ENCODE results near the gene PRKCE. TPM values are rescaled to one million over a fixed set of nuclear protein-coding genes. Genes with fewer than 3 reads are reported as not detected.

The PRKCE gene
- total RNA-seq, 1 experiment from 2014 or later: 14.8 TPM

DNA sequence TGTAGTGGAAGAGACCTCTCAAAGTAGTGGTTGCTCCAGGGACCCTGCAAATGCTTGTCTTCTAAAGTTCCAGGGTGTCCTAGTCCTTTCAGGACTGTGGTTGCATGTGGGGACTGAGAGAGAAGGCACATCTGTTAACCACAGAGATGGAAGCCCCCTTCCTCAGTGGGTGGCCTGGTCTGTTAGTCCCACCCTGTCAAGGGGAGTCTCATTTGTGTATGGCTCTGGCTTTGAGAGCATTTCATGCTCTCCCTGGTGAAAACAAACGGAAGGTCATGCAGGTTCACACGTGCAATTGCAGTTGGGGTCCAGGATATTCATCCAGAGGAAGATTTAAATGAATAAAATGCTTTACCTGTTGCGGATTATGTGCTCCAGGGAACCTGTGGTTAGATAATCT, 219.6 kb downstream of the PRKCE start:
- peaks cover 0 to 6% of the 10 kb centered on the region in 2 experiments; a peak in 1 of 4 replicates for H3K4me1 ChIP-seq (ENCODE audit: control insufficient read depth in 1 of 2, insufficient read depth in 2 of 2, low read length in 2 of 2)
- no TSS peak for BruUV-seq (replicated peaks)
- no peaks in the 10 kb centered on the region for H3K36me3 ChIP-seq (ENCODE audit: control insufficient read depth in 1 of 2, insufficient read depth in 2 of 2, low read length in 2 of 2)
- ChIA-PET CTCF (no interaction called here), RAD21 (ENCODE audit: low non-redundant PET in 1 of 2, low total read pairs in 2 of 2, uncharacterized antibody in 2 of 2, unreplicated experiment in 2 of 2) (no interaction called here), POLR2A (no interaction called here)
- no peak overlapping the region for H2AFZ ChIP-seq (ENCODE audit: low read depth, low read length, poor library complexity, severe bottlenecking)
- H3K9ac ChIP-seq (ENCODE audit: low read length): no peak overlapping the region
- ATAC-seq: no peak
- no peak overlapping the region for H3K27ac ChIP-seq (ENCODE audit: low read depth, low read length)
- no peak overlapping the region for H3K4me2 ChIP-seq (ENCODE audit: low read length)
- DNase-seq (ENCODE audit: low read depth, low spot score): no peak
- H3K4me3 ChIP-seq (replicated peaks in 1 of 2; ENCODE audit: low read depth in 1 of 2, low read length in 2 of 2): no peak overlapping the region
- H3K79me2 ChIP-seq (ENCODE audit: insufficient read depth, low read length): no peaks in the 10 kb centered on the region
- TF ChIP-seq TCF7L2 (IDR thresholded peaks at IDR 0.05; ENCODE audit: borderline replicate concordance, extremely low read depth, insufficient read depth, insufficient read length) (no peak), FOSL1 (IDR thresholded peaks at IDR 0.05; ENCODE audit: low read depth) (no peak), ZBTB33 (IDR thresholded peaks at IDR 0.05; ENCODE audit: extremely low read depth, insufficient replicate concordance, low read length) (no peak), RAD21 (IDR thresholded peaks at IDR 0.05; ENCODE audit: low read depth) (no peak), YY1 (IDR thresholded peaks at IDR 0.05; ENCODE audit: extremely low read depth, insufficient replicate concordance, low read depth, low read length) (no peak), REST (IDR thresholded peaks at IDR 0.05; ENCODE audit: low read depth) (no peak), ZFX (IDR thresholded peaks at IDR 0.05) (no peak), EZH2 (IDR thresholded peaks at IDR 0.05) (no peak)
- TF ChIP-seq, protein P1, sequence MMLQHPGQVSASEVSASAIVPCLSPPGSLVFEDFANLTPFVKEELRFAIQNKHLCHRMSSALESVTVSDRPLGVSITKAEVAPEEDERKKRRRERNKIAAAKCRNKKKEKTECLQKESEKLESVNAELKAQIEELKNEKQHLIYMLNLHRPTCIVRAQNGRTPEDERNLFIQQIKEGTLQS (IDR thresholded peaks at IDR 0.05): no peak
- TF ChIP-seq, protein P2, sequence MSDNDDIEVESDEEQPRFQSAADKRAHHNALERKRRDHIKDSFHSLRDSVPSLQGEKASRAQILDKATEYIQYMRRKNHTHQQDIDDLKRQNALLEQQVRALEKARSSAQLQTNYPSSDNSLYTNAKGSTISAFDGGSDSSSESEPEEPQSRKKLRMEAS (IDR thresholded peaks at IDR 0.05): no peak
- no peaks in the 10 kb centered on the region for H4K20me1 ChIP-seq (ENCODE audit: insufficient read depth)
- H3K27me3 ChIP-seq (ENCODE audit: insufficient read depth, low read length): no peaks in the 10 kb centered on the region
- intact Hi-C loops (cut with micrococcal nuclease): no loop called here
- no peaks in the 10 kb centered on the region; a peak in 1 of 4 replicates for H3K9me3 ChIP-seq (ENCODE audit: control insufficient read depth in 1 of 2, insufficient read depth in 1 of 2, low read depth in 1 of 2, low read length in 2 of 2)
- no peaks in the 10 kb centered on the region for H3K9me2 ChIP-seq (ENCODE audit: insufficient read depth)
